ENCODE results near the gene AP4S1.
"Not testable (repeated sequence)": the region's sequence is repeated elsewhere in the genome, so short reads cannot be mapped to it uniquely, and the experiment has no call there.

Gene AP4S1

GRCh38 chr14:31045501-31046080, 20.1 kb downstream of the AP4S1 start:
- FAIRE-seq = no peak

GRCh38 chr14:31047503-31047902, 22.1 kb downstream of the AP4S1 start:
- no peak for FAIRE-seq

GRCh38 chr14:31051023-31051422, 25.6 kb downstream of the AP4S1 start:
- no peak for FAIRE-seq

- FAIRE-seq = no peak
These were observed 26.1 kb downstream of the AP4S1 start for GRCh38 chr14:31051511-31051910.

- FAIRE-seq = not testable (repeated sequence)
These were observed 27.6 kb downstream of the AP4S1 start for GRCh38 chr14:31052905-31053586.

- FAIRE-seq = no peak
These were observed 31.6 kb downstream of the AP4S1 start for GRCh38 chr14:31057035-31057434.

- no peak for FAIRE-seq
These were observed 32.4 kb downstream of the AP4S1 start for GRCh38 chr14:31057701-31058364.

- FAIRE-seq = no peak
These were observed 33.9 kb downstream of the AP4S1 start for GRCh38 chr14:31059152-31059924.

GRCh38 chr14:31060253-31060875, 34.9 kb downstream of the AP4S1 start:
- no peak for FAIRE-seq

- not testable (repeated sequence) for FAIRE-seq
These were observed 37.5 kb downstream of the AP4S1 start for GRCh38 chr14:31062908-31063307.

- FAIRE-seq = no peak
These were observed 42.8 kb downstream of the AP4S1 start for GRCh38 chr14:31068235-31068634.

- no peak for FAIRE-seq
These were observed 43.9 kb downstream of the AP4S1 start for GRCh38 chr14:31069343-31069742.

- FAIRE-seq = no peak
These were observed 45.0 kb downstream of the AP4S1 start for GRCh38 chr14:31070431-31070830.

- FAIRE-seq = no peak
These were observed 45.7 kb downstream of the AP4S1 start for GRCh38 chr14:31071151-31071550.

GRCh38 chr14:31075144-31075543, 49.7 kb downstream of the AP4S1 start:
- no peak for FAIRE-seq

- no peak for FAIRE-seq
These were observed 53.3 kb downstream of the AP4S1 start for GRCh38 chr14:31078766-31079165.

GRCh38 chr14:31080056-31080455, 54.6 kb downstream of the AP4S1 start:
- no peak for FAIRE-seq

- FAIRE-seq = no peak
These were observed 55.0 kb downstream of the AP4S1 start for GRCh38 chr14:31080484-31080883.

GRCh38 chr14:31083781-31084180, 58.3 kb downstream of the AP4S1 start:
- no peak for FAIRE-seq

- no peak for FAIRE-seq
These were observed 58.9 kb downstream of the AP4S1 start for GRCh38 chr14:31084385-31084784.

GRCh38 chr14:31085027-31085426, 59.6 kb downstream of the AP4S1 start:
- no peak for FAIRE-seq

GRCh38 chr14:31086466-31086865, 61.0 kb downstream of the AP4S1 start:
- FAIRE-seq = not testable (repeated sequence)
